Neural cell (in vitro differentiated cells): ENCODE measurements around the gene VBP1. TPM values are rescaled to one million over a fixed set of nuclear protein-coding genes. Genes with fewer than 3 reads are reported as not detected.

Source experiments
- H2AFZ ChIP-seq: fragments of 200-600, 300-800 bp; sonication (generic), shearing (Covaris generic); 2 replicates; pipeline ENCODE4 v1.6.0; 2014; ENCODE audit warnings: low read depth, mild to moderate bottlenecking, antibody characterized with exemption, low read length, moderate library complexity
- H3F3A ChIP-seq: fragments of 200-600 bp; shearing (Covaris generic); 2 replicates; pipeline ENCODE4 v1.6.1; 2016; ENCODE audit warnings: mild to moderate bottlenecking, moderate library complexity, mixed read lengths, antibody characterized with exemption, low read length; ENCODE audit not compliant: insufficient read depth, poor library complexity, severe bottlenecking
- H3K27ac ChIP-seq: fragments of 200-600, 300-800 bp; sonication (generic), shearing (Covaris generic); 2 replicates; pipeline ENCODE4 v1.5.1; 2014; ENCODE audit warnings: mild to moderate bottlenecking, low read length, moderate library complexity
- H3K27me3 ChIP-seq: fragments of 300-800, 200-600 bp; sonication (generic), shearing (Covaris generic); 2 replicates; pipeline ENCODE4 v1.6.0; 2014; ENCODE audit warnings: mild to moderate bottlenecking, low read depth, low read length, moderate library complexity; ENCODE audit not compliant: insufficient read depth
- H3K36me3 ChIP-seq: fragments of 300-800, 200-600 bp; sonication (generic), shearing (Covaris generic); 2 replicates; pipeline ENCODE4 v1.5.1; 2014; ENCODE audit warnings: mild to moderate bottlenecking, antibody characterized with exemption, low read length, moderate library complexity; ENCODE audit not compliant: insufficient read depth
- H3K4me2 ChIP-seq: fragments of 300-800, 200-600 bp; sonication (generic), shearing (Covaris generic); 2 replicates; pipeline ENCODE4 v1.6.0; 2014; ENCODE audit warnings: mild to moderate bottlenecking, low read length
- H3K4me3 ChIP-seq: fragments of 300-800, 200-600 bp; sonication (generic), shearing (Covaris generic); 2 replicates; pipeline ENCODE4 v1.5.1; 2014; ENCODE audit warnings: mild to moderate bottlenecking, low read length, moderate library complexity
- H3K79me2 ChIP-seq: fragments of 200-600 bp; shearing (Covaris generic); replicated peaks from 2 replicates; pipeline ENCODE4 v1.6.0; 2014; ENCODE audit warnings: mild to moderate bottlenecking, low read length, moderate library complexity; ENCODE audit not compliant: insufficient read depth
- H3K9ac ChIP-seq: fragments of 300-800, 200-600 bp; sonication (generic), shearing (Covaris generic); 2 replicates; pipeline ENCODE4 v1.6.1; 2016; ENCODE audit warnings: mild to moderate bottlenecking, low read length, mixed read lengths
- H3K9me2 ChIP-seq: fragments of 200-600 bp; shearing (Covaris generic); 2 replicates; pipeline ENCODE4 v1.6.1; 2016; ENCODE audit warnings: mild to moderate bottlenecking, low read length, mixed read lengths; ENCODE audit not compliant: insufficient read depth
- H3K9me3 ChIP-seq: fragments of 200-600, 300-800 bp; sonication (generic), shearing (Covaris generic); 2 replicates; pipeline ENCODE4 v1.6.1; 2016; ENCODE audit warnings: mild to moderate bottlenecking, mixed run types, low read length, moderate library complexity, mixed read lengths
- H4K20me1 ChIP-seq: fragments of 200-600 bp; shearing (Covaris generic); 2 replicates; pipeline ENCODE4 v1.6.1; 2016; ENCODE audit warnings: mild to moderate bottlenecking, mixed run types; ENCODE audit not compliant: insufficient read depth
- CTCF ChIP-seq: fragments of 450-650 bp; IDR thresholded peaks from 2 replicates; pipeline ENCODE4 v1.5.1; 2014; ENCODE audit warnings: antibody characterized with exemption, mild to moderate bottlenecking, moderate library complexity; ENCODE audit not compliant: poor library complexity, severe bottlenecking
- EP300 ChIP-seq: fragments of 450-650 bp; conservative IDR thresholded peaks from 2 replicates; pipeline ENCODE4 v1.6.1; 2014; ENCODE audit warnings: antibody characterized with exemption, mild to moderate bottlenecking, moderate library complexity; ENCODE audit not compliant: poor library complexity, severe bottlenecking
- EZH2 ChIP-seq: fragments of 200-600, 300-800 bp; shearing (Covaris generic), sonication (generic); IDR thresholded peaks from 2 replicates; pipeline ENCODE4 v1.6.1; 2014; ENCODE audit warnings: antibody characterized with exemption, low read length, borderline replicate concordance, mild to moderate bottlenecking; ENCODE audit not compliant: insufficient read depth, poor library complexity, severe bottlenecking
- MXI1 ChIP-seq: fragments of 450-650 bp; conservative IDR thresholded peaks from 2 replicates; pipeline ENCODE4 v1.6.1; 2014; ENCODE audit warnings: antibody characterized with exemption, mild to moderate bottlenecking; ENCODE audit not compliant: poor library complexity, severe bottlenecking
- POLR2AphosphoS5 ChIP-seq: IDR thresholded peaks from 2 replicates; pipeline ENCODE4 v1.6.1; 2012
- RAD21 ChIP-seq: fragments of 450-650 bp; conservative IDR thresholded peaks from 2 replicates; pipeline ENCODE4 v1.6.1; 2014; ENCODE audit warnings: antibody characterized with exemption, mild to moderate bottlenecking, moderate library complexity
- SMC3 ChIP-seq: fragments of 450-650 bp; conservative IDR thresholded peaks from 2 replicates; pipeline ENCODE4 v1.6.1; 2014; ENCODE audit warnings: antibody characterized with exemption, mild to moderate bottlenecking, moderate library complexity; ENCODE audit not compliant: poor library complexity
- TAF1 ChIP-seq: IDR thresholded peaks from 2 replicates; pipeline ENCODE4 v1.6.1; 2012; ENCODE audit warnings: low read depth
- polyA plus RNA-seq: library from polyadenylated mRNA; depleted of rRNA; stranded (reverse); fragments of >200 nt; gene quantifications from 2 replicates; pipeline ENCODE4 v1.2.3, GENCODE V29; 2014
- TF ChIP-seq, protein P1 (sequence below): IDR thresholded peaks from 2 replicates; pipeline ENCODE4 v1.6.1; 2012; ENCODE audit warnings: borderline replicate concordance

The VBP1 gene
- polyA plus RNA-seq, 1 donor from 2014 or later, result 369 TPM

DNA sequence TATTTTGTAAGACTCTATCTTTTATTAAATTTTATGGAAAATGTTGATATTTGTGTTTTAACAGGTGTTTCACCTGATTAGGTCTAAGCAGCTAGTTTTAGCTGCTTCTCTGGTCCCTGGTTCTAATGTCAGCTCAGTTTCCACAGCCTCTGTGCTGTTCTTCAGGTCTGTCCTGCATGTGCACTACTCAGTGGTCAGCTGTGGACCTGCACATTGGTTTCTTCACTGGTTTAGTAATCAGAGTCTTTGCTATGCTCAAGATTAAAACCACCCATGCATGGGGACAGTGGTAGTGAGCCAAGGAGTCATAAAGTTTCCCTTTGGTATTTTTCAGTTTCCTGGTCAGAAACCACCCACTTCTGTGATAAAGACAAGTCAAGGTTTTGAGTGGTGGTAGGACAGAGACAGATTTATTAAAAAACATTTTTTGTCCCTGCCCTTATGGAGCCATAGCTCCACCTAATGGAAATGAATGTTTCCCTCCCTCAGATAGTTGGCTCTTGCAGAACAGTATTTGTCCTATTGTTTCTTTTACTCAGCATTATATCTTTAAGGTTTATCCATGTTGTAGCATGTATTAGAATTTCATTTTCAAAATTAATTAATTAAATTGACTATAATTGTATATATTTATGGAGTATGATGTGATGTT, 36.8 kb upstream of the VBP1 start:
- Histone ChIP-seq H3K27ac (no peak overlapping the region), H3K9me2 (no peaks in the 10 kb centered on the region), H3K9ac (no peak overlapping the region), H3K79me2 (no peaks in the 10 kb centered on the region), H3F3A (no peaks in the 10 kb centered on the region), H2AFZ (no peak overlapping the region), H3K9me3 (no peaks in the 10 kb centered on the region), H3K4me3 (no peak overlapping the region), H3K4me2 (no peak overlapping the region), H3K27me3 (no peaks in the 10 kb centered on the region), H3K36me3 (no peaks in the 10 kb centered on the region), H4K20me1 (no peaks in the 10 kb centered on the region)
- TF ChIP-seq RAD21 (no peak), POLR2AphosphoS5 (no peak), MXI1 (no peak), TAF1 (no peak), EZH2 (no peak), EP300 (no peak), CTCF (no peak), SMC3 (no peak)
- TF ChIP-seq, protein P1, sequence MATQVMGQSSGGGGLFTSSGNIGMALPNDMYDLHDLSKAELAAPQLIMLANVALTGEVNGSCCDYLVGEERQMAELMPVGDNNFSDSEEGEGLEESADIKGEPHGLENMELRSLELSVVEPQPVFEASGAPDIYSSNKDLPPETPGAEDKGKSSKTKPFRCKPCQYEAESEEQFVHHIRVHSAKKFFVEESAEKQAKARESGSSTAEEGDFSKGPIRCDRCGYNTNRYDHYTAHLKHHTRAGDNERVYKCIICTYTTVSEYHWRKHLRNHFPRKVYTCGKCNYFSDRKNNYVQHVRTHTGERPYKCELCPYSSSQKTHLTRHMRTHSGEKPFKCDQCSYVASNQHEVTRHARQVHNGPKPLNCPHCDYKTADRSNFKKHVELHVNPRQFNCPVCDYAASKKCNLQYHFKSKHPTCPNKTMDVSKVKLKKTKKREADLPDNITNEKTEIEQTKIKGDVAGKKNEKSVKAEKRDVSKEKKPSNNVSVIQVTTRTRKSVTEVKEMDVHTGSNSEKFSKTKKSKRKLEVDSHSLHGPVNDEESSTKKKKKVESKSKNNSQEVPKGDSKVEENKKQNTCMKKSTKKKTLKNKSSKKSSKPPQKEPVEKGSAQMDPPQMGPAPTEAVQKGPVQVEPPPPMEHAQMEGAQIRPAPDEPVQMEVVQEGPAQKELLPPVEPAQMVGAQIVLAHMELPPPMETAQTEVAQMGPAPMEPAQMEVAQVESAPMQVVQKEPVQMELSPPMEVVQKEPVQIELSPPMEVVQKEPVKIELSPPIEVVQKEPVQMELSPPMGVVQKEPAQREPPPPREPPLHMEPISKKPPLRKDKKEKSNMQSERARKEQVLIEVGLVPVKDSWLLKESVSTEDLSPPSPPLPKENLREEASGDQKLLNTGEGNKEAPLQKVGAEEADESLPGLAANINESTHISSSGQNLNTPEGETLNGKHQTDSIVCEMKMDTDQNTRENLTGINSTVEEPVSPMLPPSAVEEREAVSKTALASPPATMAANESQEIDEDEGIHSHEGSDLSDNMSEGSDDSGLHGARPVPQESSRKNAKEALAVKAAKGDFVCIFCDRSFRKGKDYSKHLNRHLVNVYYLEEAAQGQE, result no peak

DNA sequence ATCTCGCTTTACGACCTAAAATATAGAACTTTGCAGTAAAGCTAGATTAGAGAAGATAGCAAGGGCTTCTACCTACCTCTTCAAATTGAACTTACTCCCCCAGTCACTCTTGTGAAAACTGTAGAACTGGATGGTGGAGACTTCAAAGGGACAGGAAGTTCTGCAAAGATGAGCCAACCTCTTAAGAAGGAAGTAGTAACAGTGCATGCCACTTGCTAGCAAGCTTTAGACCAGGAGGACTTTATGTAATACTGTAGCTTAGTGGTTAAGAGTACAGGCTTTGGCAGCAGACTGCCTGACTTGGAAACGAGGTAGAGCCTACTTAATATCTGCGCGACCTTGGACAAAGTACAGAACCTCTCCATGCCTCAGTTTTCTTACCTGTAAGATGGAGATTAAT, 27.5 kb upstream of the VBP1 start:
- Histone ChIP-seq H3F3A (no peaks in the 10 kb centered on the region), H3K9me2 (no peaks in the 10 kb centered on the region), H2AFZ (no peak overlapping the region), H3K36me3 (no peaks in the 10 kb centered on the region), H3K79me2 (no peaks in the 10 kb centered on the region), H4K20me1 (no peaks in the 10 kb centered on the region), H3K27ac (no peak overlapping the region), H3K9me3 (no peaks in the 10 kb centered on the region), H3K9ac (no peak overlapping the region), H3K4me3 (no peak overlapping the region), H3K27me3 (no peaks in the 10 kb centered on the region), H3K4me2 (no peak overlapping the region)
- TF ChIP-seq CTCF (no peak), TAF1 (no peak), RAD21 (no peak), EP300 (no peak), EZH2 (no peak), SMC3 (no peak), MXI1 (no peak), POLR2AphosphoS5 (no peak)
- TF ChIP-seq, protein P1, result no peak
